Measurements from ENCODE around the gene MITF. TPM values are rescaled to one million over a fixed set of nuclear protein-coding genes. Genes with fewer than 3 reads are reported as not detected.

MITF gene
- polyA plus RNA-seq, 1 donor, result 9.0 TPM

GRCh38 chr3:69922521-69923000, 183.3 kb downstream of the MITF start:
- DNase-seq, result no peak

GRCh38 chr3:69925506-69925905, 186.2 kb downstream of the MITF start:
- DNase-seq, result no peak

GRCh38 chr3:69926385-69926784, 187.1 kb downstream of the MITF start:
- no peak for DNase-seq

- no peak for DNase-seq
These were observed 188.3 kb downstream of the MITF start for GRCh38 chr3:69927571-69927970.

GRCh38 chr3:69929019-69929418, 189.8 kb downstream of the MITF start:
- no peak for DNase-seq

- no peak for DNase-seq
These were observed 191.3 kb downstream of the MITF start for GRCh38 chr3:69930564-69930963.

GRCh38 chr3:69932087-69932486, 192.8 kb downstream of the MITF start:
- no peak for DNase-seq

- DNase-seq, result no peak
These were observed 193.2 kb downstream of the MITF start for GRCh38 chr3:69932501-69932900.

GRCh38 chr3:69934398-69934797, 195.1 kb downstream of the MITF start:
- no peak for DNase-seq

GRCh38 chr3:69936266-69936665, 197.0 kb downstream of the MITF start:
- no peak for DNase-seq

- DNase-seq, result no peak
These were observed 198.8 kb downstream of the MITF start for GRCh38 chr3:69938061-69938460.

GRCh38 chr3:69938931-69939330, 199.7 kb downstream of the MITF start:
- no peak for DNase-seq

GRCh38 chr3:69941037-69941436, 201.8 kb downstream of the MITF start:
- DNase-seq, result no peak

- no peak for DNase-seq
These were observed 202.3 kb downstream of the MITF start for GRCh38 chr3:69941439-69942176.

GRCh38 chr3:69944931-69945493, 205.7 kb downstream of the MITF start:
- no peak for DNase-seq

- peak; percentile 38 for DNase-seq
These were observed 209.1 kb downstream of the MITF start for GRCh38 chr3:69948246-69948862.

GRCh38 chr3:69951616-69952015, 212.4 kb downstream of the MITF start:
- no peak for DNase-seq

- DNase-seq, result no peak
These were observed 220.3 kb downstream of the MITF start for GRCh38 chr3:69959581-69959980.

GRCh38 chr3:69961706-69962439, 222.6 kb downstream of the MITF start:
- no peak for DNase-seq

GRCh38 chr3:69963643-69964042, 224.4 kb downstream of the MITF start:
- no peak for DNase-seq

GRCh38 chr3:69967156-69967555, 227.9 kb downstream of the MITF start:
- no peak for DNase-seq

- DNase-seq, result no peak
These were observed 231.6 kb downstream of the MITF start for GRCh38 chr3:69970827-69971226.

- DNase-seq, result no peak
These were observed 233.4 kb downstream of the MITF start for GRCh38 chr3:69972672-69973071.

All from hindlimb muscle (tissue), 1 donor.